HepG2 (cell line): Measurements from ENCODE around the gene SEPTIN3. TPM values are rescaled to one million over a fixed set of nuclear protein-coding genes. Genes with fewer than 3 reads are reported as not detected.
A peak's percentile ranks its signal among the peaks of the same experiment; 100 is the strongest.

ENCODE experiments used
- ATAC-seq: fragments of 200-7000 bp; cut with Tn5 transposase; 3 replicates; pipeline ENCODE4 v1.9.1; 2020; ENCODE audit warnings: mild to moderate bottlenecking, moderate library complexity
- BruUV-seq: library from RNA; stranded (reverse); fragments of 400-500 nt; replicated peaks from 2 replicates; lab custom pipeline; 2021; lab: Mats Ljungman, UMichigan
- CTCF ChIA-PET: fragments of 300-600 bp; formaldehyde crosslinking; extraction: SDS; loops from one replicate; lab custom pipeline; 2021; ENCODE audit warnings: low total read pairs, inconsistent platforms, low intra/inter-chr PET ratio; lab: Yijun Ruan, JAX
- POLR2A ChIA-PET: fragments of 350-600 bp; sonication (Branson Sonifier 250); formaldehyde crosslinking; loops from one replicate; lab custom pipeline; 2020; ENCODE audit warnings: antibody characterized with exemption, inconsistent platforms; lab: Yijun Ruan, JAX
- DNase-seq: peaks from one replicate; pipeline ENCODE4 v3.0.0-alpha.2; 2015; ENCODE audit warnings: low spot score
- FAIRE-seq: peaks from 3 replicates; lab custom pipeline; 2011; peaks lifted over from hg19 to GRCh38; lab: Jason Lieb, UNC
- H2AFZ ChIP-seq: one replicate; pipeline ENCODE4 v1.6.1; 2011; ENCODE audit warnings: low read length, inconsistent platforms
- H3K27ac ChIP-seq: fragments of 300-600 bp; 3 replicates; pipeline ENCODE4 v1.8.0; 2011; ENCODE audit warnings: mixed run types, mild to moderate bottlenecking, mixed read lengths, low read length, inconsistent platforms; ENCODE audit not compliant: insufficient read depth; ENCODE audit errors: extremely low read length
- H3K27me3 ChIP-seq, 2 experiments: fragments of 200-600 bp in 1 of 2; 2 replicates in 1 of 2; 3 replicates in 1 of 2; pipeline versions ENCODE4 v1.6.0 to v1.8.0; 2011; ENCODE audit warnings: low read length in 2 of 2, mild to moderate bottlenecking in 2 of 2, moderate library complexity in 2 of 2, inconsistent platforms in 1 of 2; ENCODE audit not compliant: insufficient read depth in 2 of 2, control insufficient read depth in 1 of 2
- H3K36me3 ChIP-seq, 2 experiments: fragments of 200-600 bp in 1 of 2; replicated peaks in 1 of 2; 2 replicates in 1 of 2; 3 replicates in 1 of 2; pipeline versions ENCODE4 v1.5.1 to v1.8.0; 2011; ENCODE audit warnings: low read length in 2 of 2, inconsistent platforms in 1 of 2; ENCODE audit not compliant: insufficient read depth in 2 of 2, control insufficient read depth in 1 of 2
- H3K4me1 ChIP-seq: 2 replicates; pipeline ENCODE4 v1.5.1; 2012; ENCODE audit warnings: low read length, inconsistent platforms; ENCODE audit not compliant: insufficient read depth
- H3K4me2 ChIP-seq: 2 replicates; pipeline ENCODE4 v1.6.0; 2011; ENCODE audit warnings: low read depth, low read length, inconsistent platforms
- H3K4me3 ChIP-seq, 3 experiments: fragments of 200-600 bp in 1 of 3; sonication (generic), shearing (Covaris generic) in 1 of 3; replicated peaks in 1 of 3; 2 replicates each; pipeline ENCODE4 v1.5.1; 2011 to 2016; ENCODE audit warnings: low read length in 3 of 3, inconsistent platforms in 2 of 3, low read depth in 2 of 3, mild to moderate bottlenecking in 2 of 3, control low read depth in 1 of 3, mixed read lengths in 1 of 3; ENCODE audit not compliant: insufficient read depth in 1 of 3
- H3K79me2 ChIP-seq: one replicate; pipeline ENCODE4 v1.6.1; 2011; ENCODE audit warnings: low read length, inconsistent platforms; ENCODE audit not compliant: insufficient read depth
- H3K9ac ChIP-seq: 2 replicates; pipeline ENCODE4 v1.6.0; 2011; ENCODE audit warnings: mild to moderate bottlenecking, low read depth, low read length, inconsistent platforms; ENCODE audit not compliant: insufficient read depth
- H3K9me3 ChIP-seq: 2 replicates; pipeline ENCODE4 v1.5.1; 2012; ENCODE audit warnings: mild to moderate bottlenecking, low read length
- H4K20me1 ChIP-seq: 2 replicates; pipeline ENCODE4 v1.6.0; 2011; ENCODE audit warnings: inconsistent platforms, mild to moderate bottlenecking, low read length, moderate library complexity; ENCODE audit not compliant: insufficient read depth
- DNMT3B ChIP-seq: conservative IDR thresholded peaks from 2 replicates; pipeline ENCODE4 v1.6.1; 2016; ENCODE audit warnings: missing biosample characterization, control low read depth
- GTF3A ChIP-seq: sonication (generic); formaldehyde crosslinking; conservative IDR thresholded peaks from 2 replicates; pipeline ENCODE4 v1.4.0; 2020; ENCODE audit warnings: mild to moderate bottlenecking, missing genetic modification reagents
- KLF12 ChIP-seq: sonication (generic); formaldehyde crosslinking; IDR thresholded peaks from 2 replicates; pipeline ENCODE4 v1.4.0; 2020; ENCODE audit warnings: missing genetic modification reagents, borderline replicate concordance
- ZBTB14 ChIP-seq: sonication (generic); formaldehyde crosslinking; IDR thresholded peaks from 2 replicates; pipeline ENCODE4 v1.4.0; 2020; ENCODE audit warnings: missing genetic modification reagents
- ZNF333 ChIP-seq: sonication (generic); formaldehyde crosslinking; IDR thresholded peaks from 2 replicates; pipeline ENCODE4 v1.4.0; 2020; ENCODE audit warnings: mild to moderate bottlenecking, missing genetic modification reagents, borderline replicate concordance
- WGBS: methylation state at CpG from one replicate; pipeline ENCODE4 v1.1.6; 2017; ENCODE audit warnings: low lambda C conversion rate; 5-methylcytosine and 5-hydroxymethylcytosine counted together
- in situ Hi-C: cut with HindIII; loops from 2 replicates; pipeline ENCODE4 v1.10.0; 2017; ENCODE audit warnings: low pct_unique_long_range_greater_than_20kb; ENCODE audit not compliant: extremely low pct_ligation_motif_present
- intact Hi-C: fragments of 100-400 bp; cut with micrococcal nuclease; formaldehyde crosslinking; loops from one replicate; pipeline ENCODE4 v1.10.0; 2022; ENCODE audit not compliant: unreplicated experiment
- polyA plus RNA-seq, 8 experiments: library from polyadenylated mRNA; depleted of rRNA in 3 of 8; stranded (reverse) in 7 of 8; unstranded in 1 of 8; fragments of >200 nt; fragmentation: Illumina TruSeq in 4 of 8; extraction: Trizol in 4 of 8; gene quantifications; 2 replicates each; pipeline versions ENCODE4 v1.2.1 to v1.2.3, GENCODE V29; 2011 to 2016; ENCODE audit warnings: low read depth in 4 of 8, missing spikeins in 1 of 8, mixed read lengths in 1 of 8; ENCODE audit not compliant: insufficient read depth in 1 of 8
- total RNA-seq, 5 experiments: library from RNA; depleted of rRNA; stranded (reverse); fragments of >200 nt; fragmentation: Illumina TruSeq; extraction: Trizol; gene quantifications; 2 replicates each; pipeline ENCODE4 v1.2.3, GENCODE V29; 2016; ENCODE audit warnings: low read depth in 1 of 5

Gene SEPTIN3
- total and polyA plus RNA-seq, 2 of the 13 experiments (the other 11 are each of a cell fraction or from before 2014, with no cell fraction given): 0.04 TPM; not detected in 1

GRCh38 chr22:41976070-41976901 lies 7.0 kb downstream of the SEPTIN3 start:
- 9% methylated on average over 36 of the region's 72 CpGs for WGBS
- no peak overlapping the region for H2AFZ ChIP-seq
- FAIRE-seq (no peak), DNase-seq (no peak), ATAC-seq (peak; percentile 17; the same call in 2 of the 3 replicates)
- no peaks in the 10 kb centered on the region for H3K36me3 ChIP-seq
- peaks cover 4 to 70% of the 10 kb centered on the region in 2 experiments for H3K27me3 ChIP-seq
- in situ Hi-C loops: no loop called here
- CTCF ChIA-PET: no interaction called here
- no peaks in the 10 kb centered on the region for H3K79me2 ChIP-seq
- H4K20me1 ChIP-seq: no peaks in the 10 kb centered on the region
- POLR2A ChIA-PET: no interaction called here
- TF ChIP-seq KLF12: no peak
- no peak for TF ChIP-seq ZNF333 (CRISPR knock-in tag)
- no peak for TF ChIP-seq DNMT3B (CRISPR knock-in tag)
- 0 out of 2 replicates have a peak, but pooled peaks have one; percentile 27 for TF ChIP-seq ZBTB14 (CRISPR knock-in tag)
- TF ChIP-seq GTF3A (CRISPR knock-in tag): no peak
- peak overlapping the region in 2 of 3 experiments; percentile 17 to 52; a peak in 2 of 6 replicates for H3K4me3 ChIP-seq
- H3K4me1 ChIP-seq: 0 out of 2 replicates have a peak, but pooled peaks cover 5% of the 10 kb centered on the region
- no peak overlapping the region for H3K27ac ChIP-seq
- no peak overlapping the region for H3K9ac ChIP-seq
- intact Hi-C loops: no loop called here
- no peaks in the 10 kb centered on the region for H3K9me3 ChIP-seq
- H3K4me2 ChIP-seq: peak overlapping the region; percentile 60
- BruUV-seq: no TSS peak
